Peyer's patch (tissue), 4 donors: ENCODE data around the gene MUC6.

Experiments used
- POLR2A ChIP-seq, 2 donors: fragments of 450-650 bp; IDR thresholded peaks; one replicate each; pipeline ENCODE4 v1.5.1; 2017; ENCODE audit warnings: antibody characterized with exemption in 2 of 2, mild to moderate bottlenecking in 2 of 2, moderate library complexity in 2 of 2
- TF ChIP-seq, protein P1 (sequence below), 6 experiments: fragments of 450-650 bp in 4 of 6; fragments of 200-600 bp in 2 of 6; sonication (generic) in 1 of 6; IDR thresholded peaks; one replicate each; pipeline ENCODE4 v1.5.1; 2017 to 2019; ENCODE audit warnings: antibody characterized with exemption in 6 of 6, mild to moderate bottlenecking in 3 of 6, moderate library complexity in 1 of 6

DNA sequence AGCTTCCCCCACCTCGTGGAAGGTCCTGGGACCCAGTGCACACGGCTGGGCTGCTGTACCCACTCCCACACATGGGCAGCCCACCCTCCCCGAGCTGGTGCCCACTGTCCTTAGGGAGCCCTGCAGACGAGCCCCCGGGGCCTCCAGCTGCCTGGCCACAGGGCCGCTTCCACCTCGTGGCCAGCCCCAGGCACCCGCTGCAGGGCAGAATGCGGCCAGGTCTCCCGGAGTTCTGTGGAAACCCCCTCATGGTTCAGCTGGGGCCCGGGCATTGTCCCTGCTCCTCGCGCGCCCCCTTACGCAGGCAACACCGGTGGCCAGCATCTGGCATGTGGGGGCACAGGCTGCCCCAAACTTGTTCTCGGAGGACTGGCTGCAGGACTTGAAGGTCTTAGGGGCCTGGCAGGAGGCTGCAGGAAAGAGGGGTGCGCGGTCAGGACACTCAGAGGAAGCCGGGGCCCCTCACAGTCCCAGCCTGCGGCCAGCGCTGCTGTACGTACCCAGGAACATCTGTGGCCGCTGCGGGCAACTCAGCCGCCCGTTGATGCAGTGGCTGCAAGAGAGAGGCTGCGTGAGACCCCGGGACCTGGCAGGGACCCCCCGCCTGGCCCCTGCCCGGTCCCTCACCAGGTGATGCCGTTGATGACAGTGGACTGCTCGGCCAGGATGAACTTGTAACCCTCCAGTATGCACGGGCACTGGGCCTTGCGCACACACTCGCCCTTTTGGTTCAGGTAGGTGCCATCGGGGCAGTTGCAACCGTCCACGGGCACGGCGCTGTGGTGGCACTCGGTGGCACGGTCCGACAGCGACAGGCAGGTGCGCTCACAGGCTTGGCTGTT is 9.7 kb downstream of the MUC6 start:
- TF ChIP-seq, protein P1, sequence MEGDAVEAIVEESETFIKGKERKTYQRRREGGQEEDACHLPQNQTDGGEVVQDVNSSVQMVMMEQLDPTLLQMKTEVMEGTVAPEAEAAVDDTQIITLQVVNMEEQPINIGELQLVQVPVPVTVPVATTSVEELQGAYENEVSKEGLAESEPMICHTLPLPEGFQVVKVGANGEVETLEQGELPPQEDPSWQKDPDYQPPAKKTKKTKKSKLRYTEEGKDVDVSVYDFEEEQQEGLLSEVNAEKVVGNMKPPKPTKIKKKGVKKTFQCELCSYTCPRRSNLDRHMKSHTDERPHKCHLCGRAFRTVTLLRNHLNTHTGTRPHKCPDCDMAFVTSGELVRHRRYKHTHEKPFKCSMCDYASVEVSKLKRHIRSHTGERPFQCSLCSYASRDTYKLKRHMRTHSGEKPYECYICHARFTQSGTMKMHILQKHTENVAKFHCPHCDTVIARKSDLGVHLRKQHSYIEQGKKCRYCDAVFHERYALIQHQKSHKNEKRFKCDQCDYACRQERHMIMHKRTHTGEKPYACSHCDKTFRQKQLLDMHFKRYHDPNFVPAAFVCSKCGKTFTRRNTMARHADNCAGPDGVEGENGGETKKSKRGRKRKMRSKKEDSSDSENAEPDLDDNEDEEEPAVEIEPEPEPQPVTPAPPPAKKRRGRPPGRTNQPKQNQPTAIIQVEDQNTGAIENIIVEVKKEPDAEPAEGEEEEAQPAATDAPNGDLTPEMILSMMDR (IDR thresholded peaks at IDR 0.05), result no peak
- no peak for TF ChIP-seq POLR2A (IDR thresholded peaks at IDR 0.05)
